ES-I3 (cell line): ENCODE data around the gene SCPEP1.
"Not testable (repeated sequence)": the region's sequence is repeated elsewhere in the genome, so short reads cannot be mapped to it uniquely, and the experiment has no call there.

ENCODE experiments used
- H3K36me3 ChIP-seq: 2 replicates; pipeline ENCODE4 v1.6.1; 2013; ENCODE audit warnings: mild to moderate bottlenecking, low read length, control low read depth, moderate library complexity; ENCODE audit not compliant: insufficient read depth
- H3K4me1 ChIP-seq: 2 replicates; pipeline ENCODE4 v1.6.1; 2013; ENCODE audit warnings: mild to moderate bottlenecking, control low read depth, low read length; ENCODE audit not compliant: insufficient read depth
- H3K9ac ChIP-seq: 2 replicates; pipeline ENCODE4 v1.6.1; 2013; ENCODE audit warnings: low read depth, mild to moderate bottlenecking, low read length, moderate library complexity
- H3K9me3 ChIP-seq: 2 replicates; pipeline ENCODE4 v1.6.1; 2013; ENCODE audit warnings: mild to moderate bottlenecking, low read length, moderate library complexity; ENCODE audit not compliant: control insufficient read depth, insufficient read depth

SCPEP1 gene

DNA sequence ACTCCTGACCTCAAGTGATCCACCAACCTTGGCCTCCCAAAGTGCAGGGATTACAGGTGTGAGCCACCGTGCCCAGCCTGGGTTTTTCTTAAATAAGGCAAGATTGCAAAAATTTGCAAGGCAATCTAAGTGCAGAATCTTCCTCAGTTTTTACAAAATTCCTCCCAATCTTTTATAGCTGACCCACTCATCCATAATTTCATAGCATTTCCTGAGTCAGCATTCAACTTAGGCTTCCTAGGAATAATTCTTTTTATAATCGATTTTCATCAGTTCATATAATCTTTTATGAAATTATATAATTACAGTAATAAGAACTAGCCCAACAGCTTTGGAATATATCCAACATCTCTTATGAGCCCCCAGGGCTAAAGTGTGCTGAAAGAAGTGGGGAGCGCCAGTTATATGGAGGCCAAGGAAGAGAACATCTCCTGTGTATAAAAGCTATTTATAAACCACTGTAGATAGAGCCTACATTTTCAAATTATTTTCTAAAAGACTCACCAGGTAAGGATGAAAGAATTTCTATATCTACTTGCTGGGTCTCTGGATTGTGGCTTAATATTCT, 31.9 kb upstream of the SCPEP1 start:
- Histone ChIP-seq H3K4me1 (no peaks in the 10 kb centered on the region), H3K9me3 (no peaks in the 10 kb centered on the region), H3K36me3 (peaks cover 12% of the 10 kb centered on the region), H3K9ac (no peak overlapping the region)

DNA sequence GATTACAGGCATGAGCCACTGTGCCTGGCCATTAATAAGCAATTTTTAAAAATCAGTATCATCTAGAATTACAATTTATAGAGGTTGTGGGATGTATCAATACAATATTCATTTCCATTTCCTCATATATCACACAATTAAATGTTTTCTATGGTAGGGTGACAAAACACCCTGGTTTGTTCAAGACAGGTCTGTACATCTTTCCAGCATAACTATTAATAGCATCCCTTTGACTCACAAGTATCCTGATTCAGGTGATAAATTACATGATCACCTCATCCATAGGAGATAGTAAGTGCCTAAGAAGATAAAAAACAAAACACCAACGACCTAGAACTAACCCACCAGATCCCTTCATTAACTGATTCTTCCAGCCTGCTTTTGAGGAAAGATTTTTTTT, 30.2 kb upstream of the SCPEP1 start:
- peaks cover 12% of the 10 kb centered on the region for H3K36me3 ChIP-seq
- no peaks in the 10 kb centered on the region for H3K4me1 ChIP-seq
- H3K9me3 ChIP-seq = no peaks in the 10 kb centered on the region
- H3K9ac ChIP-seq = no peak overlapping the region

DNA sequence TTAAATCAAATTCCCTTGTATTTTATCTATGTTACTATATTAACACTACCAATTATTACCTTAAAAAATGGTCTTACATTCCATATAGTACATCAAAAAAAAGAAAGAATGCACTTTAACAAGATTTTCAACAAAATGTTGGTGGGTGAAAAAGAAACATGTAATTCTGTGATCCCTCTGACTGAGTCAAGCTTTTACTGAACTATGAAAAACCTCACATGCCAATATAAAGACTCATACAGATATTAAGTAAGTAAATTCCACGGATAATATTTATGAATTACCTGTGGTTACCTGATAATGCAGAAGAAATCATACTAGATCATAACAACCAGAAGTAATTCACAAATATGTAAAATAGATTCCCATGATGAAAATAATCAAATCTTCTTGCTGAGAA, 29.4 kb upstream of the SCPEP1 start:
- Histone ChIP-seq H3K9ac (no peak overlapping the region), H3K4me1 (no peaks in the 10 kb centered on the region), H3K9me3 (no peaks in the 10 kb centered on the region), H3K36me3 (peaks cover 12% of the 10 kb centered on the region)

DNA sequence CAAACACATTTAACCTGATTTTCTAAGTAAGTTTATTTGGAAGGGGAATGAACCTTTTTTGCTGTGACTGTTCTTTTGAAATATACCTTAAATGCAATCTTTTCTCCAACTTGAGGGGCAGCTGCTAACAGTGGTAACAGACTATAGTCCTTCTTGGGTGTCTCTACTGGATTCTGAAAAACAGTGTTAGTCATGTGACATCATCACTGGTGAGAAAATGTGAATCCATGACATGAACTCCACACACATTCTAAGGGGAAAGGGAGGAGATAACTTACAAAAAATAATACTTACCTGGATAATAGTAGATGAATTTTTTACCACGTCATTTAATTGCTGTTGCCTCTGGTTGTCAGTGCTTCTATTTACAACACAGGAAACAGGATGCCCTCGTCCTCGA, 28.3 kb upstream of the SCPEP1 start:
- H3K9ac ChIP-seq = no peak overlapping the region
- peaks cover 9% of the 10 kb centered on the region for H3K36me3 ChIP-seq
- no peaks in the 10 kb centered on the region for H3K9me3 ChIP-seq
- H3K4me1 ChIP-seq = no peaks in the 10 kb centered on the region

DNA sequence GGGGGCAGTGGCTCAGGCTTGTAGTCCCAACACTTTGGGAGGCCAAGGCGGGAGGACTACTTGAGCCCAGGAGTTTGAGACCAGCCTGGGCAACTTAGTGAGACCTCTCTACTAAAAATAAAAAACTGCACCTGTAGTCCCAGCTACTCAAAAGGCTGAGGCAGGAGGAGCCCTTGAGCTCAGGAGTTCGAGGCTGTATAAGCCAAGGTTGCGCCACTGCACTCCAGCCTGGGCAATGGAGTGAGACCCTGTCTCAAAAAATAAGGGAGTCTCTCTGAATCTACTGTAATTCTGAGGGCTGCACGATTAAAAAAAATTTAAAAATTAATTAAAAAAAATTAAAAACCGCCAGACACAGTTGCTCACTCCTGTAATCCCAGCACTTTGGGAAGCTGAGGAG, 20.9 kb upstream of the SCPEP1 start:
- H3K36me3 ChIP-seq = no peaks in the 10 kb centered on the region
- H3K4me1 ChIP-seq = no peaks in the 10 kb centered on the region
- no peaks in the 10 kb centered on the region for H3K9me3 ChIP-seq
- no peak overlapping the region for H3K9ac ChIP-seq

DNA sequence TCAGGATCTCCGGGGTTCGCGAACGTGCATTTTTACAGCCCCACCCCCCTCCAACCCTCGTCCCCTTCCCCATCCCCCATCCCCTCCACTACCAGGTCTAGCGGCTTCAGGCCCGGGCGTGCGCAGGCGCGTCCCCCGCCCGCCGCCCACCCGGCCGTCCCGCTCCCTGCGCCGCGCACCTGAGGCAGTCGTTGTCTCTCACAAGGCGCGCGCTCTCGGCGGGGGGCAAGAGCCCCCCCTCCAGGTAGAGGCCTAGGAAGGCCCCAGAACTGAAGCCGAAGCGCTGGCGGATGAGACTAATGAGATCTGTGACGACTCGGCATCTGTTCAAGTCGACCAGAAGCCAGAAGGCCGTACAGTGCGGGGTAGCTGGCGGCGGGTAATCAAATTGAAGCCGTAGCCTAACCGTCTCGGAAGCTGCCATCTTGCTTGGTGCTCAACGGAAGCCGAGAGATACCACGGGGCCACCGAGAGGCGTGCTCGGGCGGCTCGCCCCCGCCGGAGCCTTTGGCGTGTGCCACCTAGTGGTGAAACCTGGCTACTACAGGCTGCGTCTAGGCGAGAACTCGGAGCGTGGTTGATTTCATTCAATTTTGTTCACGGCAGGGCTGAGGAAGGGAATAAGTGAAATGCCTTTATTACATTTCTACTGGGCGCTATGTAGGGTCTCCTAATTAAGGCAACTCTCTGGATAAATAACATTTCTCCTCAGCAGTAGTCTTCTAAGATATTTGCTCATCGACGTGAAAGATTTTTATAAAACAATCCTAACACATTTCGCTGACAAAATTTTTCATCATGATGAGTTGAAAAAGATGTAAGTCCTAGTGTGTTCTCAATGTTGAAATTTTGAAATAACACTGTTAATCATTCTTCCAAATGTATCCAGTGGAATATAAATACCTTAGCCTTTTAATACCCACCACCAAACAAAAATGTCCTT, 17.1 kb upstream of the SCPEP1 start, which contains the start of gene COIL:
TSS of gene COIL (minus strand) at position 455 of the 943 bp plus-strand sequence. CDS start at position 424, 31 bp downstream.
- Histone ChIP-seq H3K36me3 (no peaks in the 10 kb centered on the region), H3K4me1 (peaks cover 4% of the 10 kb centered on the region; the same call in 1 of the 2 replicates), H3K9ac (peak within 1 kb of the TSS; percentile 96), H3K9me3 (no peaks in the 10 kb centered on the region)

DNA sequence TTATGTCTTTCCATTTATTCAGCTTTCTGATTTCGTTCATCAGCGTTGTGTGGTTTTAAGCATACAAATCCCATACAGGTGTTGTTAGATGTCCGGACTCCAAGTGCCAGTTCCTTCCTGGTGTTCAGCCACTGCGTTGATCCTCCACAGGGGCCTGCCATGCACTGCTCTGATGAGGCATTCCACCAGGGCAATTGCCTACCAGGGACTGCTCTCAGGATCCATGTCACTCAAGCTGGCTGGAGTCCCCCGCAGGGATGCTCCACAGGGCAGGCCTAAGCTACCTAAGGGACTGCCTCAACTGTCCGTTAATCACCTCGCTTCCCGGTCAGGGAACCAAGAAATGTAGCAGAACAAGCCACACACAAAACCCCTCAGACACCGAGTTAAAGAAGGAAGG, 12.7 kb upstream of the SCPEP1 start:
- H3K9me3 ChIP-seq, H3K4me1 ChIP-seq, H3K36me3 ChIP-seq, H3K9ac ChIP-seq: not testable (repeated sequence)

DNA sequence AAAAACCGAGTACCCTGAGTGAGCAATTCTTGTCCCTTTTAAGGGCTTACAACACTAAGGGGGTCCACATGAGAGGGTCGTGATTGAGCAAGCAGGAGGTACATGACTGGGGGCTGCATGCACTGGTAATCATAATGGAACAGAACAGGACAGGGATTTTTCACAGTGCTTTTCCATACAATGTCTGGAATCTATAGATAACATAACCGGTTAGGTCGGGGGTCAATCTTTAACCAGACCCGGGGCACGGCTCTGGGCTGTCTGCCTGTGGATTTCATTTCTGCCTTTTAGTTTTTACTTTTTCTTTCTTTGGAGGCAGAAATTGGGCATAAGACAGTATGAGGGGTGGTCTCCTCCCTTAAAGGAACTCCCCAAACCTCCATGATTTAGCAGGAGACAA, 12.2 kb upstream of the SCPEP1 start:
- H3K36me3 ChIP-seq, H3K9me3 ChIP-seq, H3K9ac ChIP-seq, H3K4me1 ChIP-seq: not testable (repeated sequence)

DNA sequence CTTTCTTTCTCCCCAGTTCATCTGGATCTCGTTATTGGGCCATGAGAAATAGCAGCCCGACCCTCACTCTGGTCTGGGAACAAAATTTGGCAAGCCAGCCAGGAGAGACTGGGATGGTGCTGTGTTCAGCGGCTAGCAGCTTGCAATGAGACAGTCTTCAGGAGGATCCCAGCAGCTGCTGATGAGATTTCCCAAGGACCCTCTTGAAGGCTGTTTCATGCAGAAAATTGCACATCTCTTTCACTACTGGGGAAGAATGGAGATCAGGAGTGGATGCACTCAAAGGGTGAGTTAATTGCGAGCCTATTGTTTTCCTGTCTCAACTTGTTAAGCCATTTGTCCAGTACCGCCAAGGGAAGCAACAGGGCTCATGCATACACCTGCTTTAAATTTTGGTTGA, 11.6 kb upstream of the SCPEP1 start:
- peaks cover 6% of the 10 kb centered on the region; the same call in 1 of the 2 replicates for H3K9me3 ChIP-seq
- H3K9ac ChIP-seq = no peak overlapping the region
- H3K4me1 ChIP-seq = peaks cover 4% of the 10 kb centered on the region; the same call in 1 of the 2 replicates
- H3K36me3 ChIP-seq = no peaks in the 10 kb centered on the region

DNA sequence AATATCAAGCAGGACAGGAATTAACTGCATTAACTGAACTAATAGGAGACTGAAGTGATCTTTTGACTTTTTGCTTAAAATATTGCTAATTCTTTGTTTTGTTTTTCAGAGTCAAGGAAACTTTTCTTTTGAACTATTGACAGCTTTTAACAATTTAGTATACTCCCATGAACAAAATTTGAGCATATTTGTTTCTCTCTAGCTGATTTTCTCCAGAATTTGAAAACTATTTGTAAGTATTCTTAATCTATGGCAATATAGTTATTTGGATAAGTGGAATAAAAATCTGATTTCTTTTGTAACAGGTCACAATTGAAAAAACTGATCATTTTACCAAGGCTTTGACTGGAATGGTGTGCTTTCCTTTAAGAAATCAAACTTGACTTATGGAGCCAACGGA, 7.0 kb upstream of the SCPEP1 start:
- H3K4me1 ChIP-seq = 0 out of 2 replicates have a peak, but pooled peaks cover 5% of the 10 kb centered on the region
- no peaks in the 10 kb centered on the region for H3K36me3 ChIP-seq
- H3K9ac ChIP-seq = no peak overlapping the region
- H3K9me3 ChIP-seq = peaks cover 8% of the 10 kb centered on the region

DNA sequence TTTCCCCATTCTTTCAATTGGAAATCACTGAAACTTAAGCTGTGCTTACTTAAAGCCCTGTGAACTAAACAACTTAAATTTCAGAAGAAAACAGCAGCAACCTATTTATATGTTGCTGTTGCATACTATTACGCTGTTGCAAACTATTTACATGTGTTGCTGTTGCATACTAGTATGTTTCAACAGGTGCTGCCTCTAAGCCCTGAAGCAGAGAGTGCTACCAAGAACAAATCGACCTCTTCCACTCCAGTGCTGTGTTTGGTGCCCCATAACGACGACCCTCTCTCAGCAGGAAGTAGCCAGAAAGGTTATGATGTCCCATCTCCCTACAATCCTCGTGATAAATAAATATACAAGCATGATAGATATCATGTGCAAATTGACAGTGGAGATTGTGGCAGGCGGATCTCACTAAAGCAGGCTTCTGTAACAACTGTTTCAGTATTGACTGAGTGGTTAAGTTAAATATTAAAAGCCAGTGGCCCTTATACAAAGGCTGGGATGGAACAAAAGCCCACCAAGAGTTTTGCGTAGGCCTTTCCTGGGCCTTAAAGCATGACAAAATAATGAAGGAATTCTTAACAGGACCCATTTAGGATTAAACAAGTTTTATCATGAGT, 5.7 kb upstream of the SCPEP1 start:
- no peaks in the 10 kb centered on the region for H3K36me3 ChIP-seq

DNA sequence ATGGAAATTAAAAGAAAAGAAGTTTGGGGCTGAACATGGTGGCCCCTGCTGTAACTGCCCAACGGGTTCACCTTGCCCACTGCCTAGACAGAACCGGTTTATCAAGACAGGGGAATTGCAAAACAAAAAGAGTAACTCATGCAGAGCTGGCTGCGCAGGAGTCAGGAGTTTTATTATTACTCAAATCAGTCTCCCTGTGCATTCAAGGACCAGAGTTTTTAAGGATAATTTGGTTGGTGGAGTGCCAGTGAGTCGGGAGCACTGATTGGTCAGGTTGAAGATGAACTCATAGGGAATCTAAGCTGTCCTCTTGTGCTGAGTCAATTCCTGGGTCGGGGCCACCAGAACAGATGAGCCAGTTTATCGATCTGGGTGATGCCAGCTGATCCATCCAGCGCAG, 4.4 kb upstream of the SCPEP1 start:
- no peak overlapping the region for H3K9ac ChIP-seq
- no peaks in the 10 kb centered on the region for H3K36me3 ChIP-seq
- peaks cover 8% of the 10 kb centered on the region for H3K9me3 ChIP-seq
- 0 out of 2 replicates have a peak, but pooled peaks cover 5% of the 10 kb centered on the region for H3K4me1 ChIP-seq

More for the DNA sequence above, 5.7 kb upstream of the SCPEP1 start:
- Histone ChIP-seq H3K9ac (no peak overlapping the region), H3K9me3 (peaks cover 8% of the 10 kb centered on the region), H3K4me1 (0 out of 2 replicates have a peak, but pooled peaks cover 5% of the 10 kb centered on the region)

DNA sequence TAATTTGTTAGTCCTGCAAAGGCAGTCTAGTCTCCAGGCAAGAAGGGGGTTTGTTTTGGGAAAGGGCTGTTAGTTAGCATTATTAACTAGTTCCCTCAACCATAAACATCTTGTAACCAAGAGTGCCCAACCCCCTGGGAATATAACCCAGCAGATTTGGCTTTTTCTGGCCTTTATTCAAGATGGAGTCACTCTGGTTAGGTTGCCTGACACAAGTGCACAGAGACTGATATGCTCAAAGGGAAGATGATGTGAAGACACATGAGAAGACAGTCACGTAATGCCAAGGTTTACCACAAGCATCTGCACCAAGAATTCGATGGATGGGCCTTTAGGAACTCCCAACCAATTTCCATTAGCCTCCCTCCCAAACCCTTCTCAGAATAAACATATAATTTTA, 3.9 kb upstream of the SCPEP1 start:
- H3K9ac ChIP-seq = no peak overlapping the region
- H3K4me1 ChIP-seq = peaks cover 9% of the 10 kb centered on the region; the same call in 1 of the 2 replicates
- H3K9me3 ChIP-seq = peaks cover 8% of the 10 kb centered on the region
- no peaks in the 10 kb centered on the region for H3K36me3 ChIP-seq

DNA sequence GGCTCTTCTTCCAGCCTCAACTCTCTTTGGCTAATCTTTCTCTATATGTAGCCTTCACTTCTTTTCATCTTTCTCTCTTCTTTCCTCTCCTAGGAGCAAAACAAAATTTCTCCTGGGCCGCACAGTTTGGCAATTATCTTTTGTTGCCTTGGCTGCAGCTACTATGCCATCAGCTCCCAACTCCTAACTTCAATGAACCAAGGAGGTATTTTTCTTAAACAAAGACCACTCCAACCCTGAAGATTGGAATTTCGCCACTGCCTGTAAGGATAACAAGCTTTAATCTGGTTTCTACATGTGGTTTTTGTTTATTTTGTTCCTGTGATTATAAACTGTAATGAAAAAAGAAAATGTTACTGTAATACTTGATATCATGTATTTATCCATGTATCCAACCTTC, 2.3 kb upstream of the SCPEP1 start:
- Histone ChIP-seq H3K4me1 (peaks cover 9% of the 10 kb centered on the region; the same call in 1 of the 2 replicates), H3K9ac (no peak overlapping the region), H3K36me3 (no peaks in the 10 kb centered on the region), H3K9me3 (peaks cover 4% of the 10 kb centered on the region)
